IMR-90 (cell line): ENCODE results near the gene PPP1CB. TPM values are rescaled to one million over a fixed set of nuclear protein-coding genes. Genes with fewer than 3 reads are reported as not detected.

Experiments
- ATAC-seq: fragments of 200-7000 bp; cut with Tn5 transposase; 2 replicates; pipeline ENCODE4 v1.9.1; 2020; ENCODE audit warnings: low read depth, mild to moderate bottlenecking, moderate library complexity
- BruUV-seq: library from RNA; stranded (reverse); fragments of 400-500 nt; replicated peaks from 2 replicates; lab custom pipeline; 2021; lab: Mats Ljungman, UMichigan
- CTCF ChIA-PET: fragments of 300-600 bp; formaldehyde crosslinking; extraction: SDS; loops from one replicate; lab custom pipeline; 2021; ENCODE audit warnings: antibody characterized with exemption; lab: Yijun Ruan, JAX
- POLR2A ChIA-PET: fragments of 300-600 bp; sonication (Branson Sonifier 250); formaldehyde crosslinking; loops from one replicate; lab custom pipeline; 2022; ENCODE audit warnings: antibody characterized with exemption; ENCODE audit not compliant: unreplicated experiment; lab: Charles Lee
- DNase-seq: peaks from one replicate; pipeline ENCODE4 v3.0.0; 2013
- H2AFZ ChIP-seq: replicated peaks from 2 replicates; pipeline ENCODE3; 2013; ENCODE audit warnings: low read length, mild to moderate bottlenecking; ENCODE audit not compliant: poor library complexity
- H2AK5ac ChIP-seq: 2 replicates; pipeline ENCODE4 v1.6.1; 2013; ENCODE audit warnings: low read depth, low read length, inconsistent platforms
- H2AK9ac ChIP-seq: replicated peaks from 2 replicates; pipeline ENCODE3; 2013; ENCODE audit warnings: mild to moderate bottlenecking, low read depth, low read length, moderate library complexity; ENCODE audit not compliant: poor library complexity
- H2BK120ac ChIP-seq: 2 replicates; pipeline ENCODE4 v1.6.1; 2013; ENCODE audit warnings: low read depth, low read length, inconsistent platforms
- H2BK15ac ChIP-seq: 3 replicates; pipeline ENCODE4 v1.6.1; 2013; ENCODE audit warnings: low read depth, low read length, inconsistent platforms
- H2BK20ac ChIP-seq: 2 replicates; pipeline ENCODE4 v1.6.1; 2013; ENCODE audit warnings: low read depth, mild to moderate bottlenecking, inconsistent platforms, low read length, moderate library complexity
- H2BK5ac ChIP-seq: 2 replicates; pipeline ENCODE4 v1.6.1; 2013; ENCODE audit warnings: mild to moderate bottlenecking, low read depth, low read length, inconsistent platforms; ENCODE audit not compliant: poor library complexity, severe bottlenecking
- H3K14ac ChIP-seq: replicated peaks from 2 replicates; pipeline ENCODE4 v1.6.1; 2013; ENCODE audit warnings: low read depth, low read length, inconsistent platforms
- H3K18ac ChIP-seq: 2 replicates; pipeline ENCODE4 v1.6.1; 2013; ENCODE audit warnings: low read depth, low read length, control low read depth
- H3K23ac ChIP-seq: 2 replicates; pipeline ENCODE4 v1.6.1; 2013; ENCODE audit warnings: low read depth, low read length, inconsistent platforms
- H3K27ac ChIP-seq: 2 replicates; pipeline ENCODE4 v1.5.1; 2013; ENCODE audit warnings: mild to moderate bottlenecking, control low read depth, low read length; ENCODE audit not compliant: insufficient read depth
- H3K27me3 ChIP-seq: 2 replicates; pipeline ENCODE4 v1.6.1; 2013; ENCODE audit warnings: low read length; ENCODE audit not compliant: control insufficient read depth, insufficient read depth
- H3K36me3 ChIP-seq: 2 replicates; pipeline ENCODE4 v1.6.1; 2013; ENCODE audit warnings: low read length, mixed read lengths; ENCODE audit not compliant: control insufficient read depth, insufficient read depth
- H3K4ac ChIP-seq: 2 replicates; pipeline ENCODE4 v1.6.1; 2013; ENCODE audit warnings: low read depth, low read length, inconsistent platforms
- H3K4me1 ChIP-seq: 2 replicates; pipeline ENCODE4 v1.6.1; 2013; ENCODE audit warnings: low read length, mixed read lengths; ENCODE audit not compliant: control insufficient read depth, insufficient read depth
- H3K4me2 ChIP-seq: 2 replicates; pipeline ENCODE4 v1.6.1; 2013; ENCODE audit warnings: low read depth, mild to moderate bottlenecking, control low read depth, low read length, moderate library complexity
- H3K4me3 ChIP-seq: 2 replicates; pipeline ENCODE4 v1.5.1; 2013; ENCODE audit warnings: low read depth, mild to moderate bottlenecking, control low read depth, low read length, moderate library complexity; ENCODE audit not compliant: insufficient read depth
- H3K56ac ChIP-seq: 2 replicates; pipeline ENCODE4 v1.6.1; 2013; ENCODE audit warnings: low read length, inconsistent platforms; ENCODE audit not compliant: insufficient read depth; ENCODE audit errors: extremely low read depth
- H3K79me1 ChIP-seq, 2 experiments: 2 replicates each; pipeline ENCODE4 v1.6.1; 2013; ENCODE audit warnings: low read length in 2 of 2, inconsistent platforms in 1 of 2, low read depth in 1 of 2
- H3K9ac ChIP-seq: 2 replicates; pipeline ENCODE4 v1.6.1; 2013; ENCODE audit warnings: low read depth, low read length, control low read depth
- H3K9me1 ChIP-seq: 2 replicates; pipeline ENCODE4 v1.6.1; 2013; ENCODE audit warnings: low read length, inconsistent platforms; ENCODE audit not compliant: insufficient read depth
- H3K9me3 ChIP-seq: 2 replicates; pipeline ENCODE4 v1.6.1; 2013; ENCODE audit warnings: low read length; ENCODE audit not compliant: control insufficient read depth, insufficient read depth
- H4K20me1 ChIP-seq: 2 replicates; pipeline ENCODE4 v1.6.1; 2013; ENCODE audit warnings: low read length, inconsistent platforms; ENCODE audit not compliant: insufficient read depth
- H4K5ac ChIP-seq: 2 replicates; pipeline ENCODE4 v1.6.1; 2013; ENCODE audit warnings: mild to moderate bottlenecking, low read depth, low read length, control low read depth
- H4K8ac ChIP-seq, 2 experiments: 2 replicates each; pipeline ENCODE4 v1.6.1; 2013; ENCODE audit warnings: low read depth in 2 of 2, low read length in 2 of 2, control low read depth in 1 of 2, inconsistent platforms in 1 of 2
- H4K91ac ChIP-seq: 2 replicates; pipeline ENCODE4 v1.6.1; 2013; ENCODE audit warnings: low read depth, low read length, inconsistent platforms; ENCODE audit not compliant: insufficient read depth
- BHLHE40 ChIP-seq: fragments of 150-350 bp; IDR thresholded peaks from 2 replicates; pipeline ENCODE4 v1.6.1; 2016; ENCODE audit warnings: mild to moderate bottlenecking, low read depth, low read length
- CHD1 ChIP-seq: IDR thresholded peaks from 2 replicates; pipeline ENCODE4 v1.6.1; 2012; ENCODE audit warnings: low read depth, low read length, improper control_type of control experiment
- FOS ChIP-seq: fragments of 150-350 bp; IDR thresholded peaks from 2 replicates; pipeline ENCODE4 v1.6.1; 2016; ENCODE audit warnings: low read depth, low read length
- MXI1 ChIP-seq: IDR thresholded peaks from 2 replicates; pipeline ENCODE4 v1.6.1; 2012; ENCODE audit warnings: low read depth, mild to moderate bottlenecking, low read length, moderate library complexity, borderline replicate concordance
- RCOR1 ChIP-seq: IDR thresholded peaks from 2 replicates; pipeline ENCODE4 v1.6.1; 2012; ENCODE audit warnings: mild to moderate bottlenecking, low read length, improper control_type of control experiment; ENCODE audit not compliant: insufficient replicate concordance
- RFX5 ChIP-seq: IDR thresholded peaks from 2 replicates; pipeline ENCODE4 v1.8.0; 2012; ENCODE audit warnings: low read depth, mild to moderate bottlenecking, low read length, moderate library complexity
- SMC3 ChIP-seq: fragments of 150-350 bp; IDR thresholded peaks from 2 replicates; pipeline ENCODE4 v1.6.1; 2016; ENCODE audit warnings: low read depth, mild to moderate bottlenecking, antibody characterized with exemption, low read length, moderate library complexity
- WGBS, 2 experiments: methylation state at CpG; one replicate each; pipeline versions ENCODE4 v1.1.5 to v1.1.7; 2013; ENCODE audit warnings: missing lambda C conversion rate in 2 of 2; ENCODE audit not compliant: insufficient read length in 1 of 2; ENCODE audit errors: extremely low coverage in 2 of 2; 5-methylcytosine and 5-hydroxymethylcytosine counted together
- dilution Hi-C: fragments of 300-500 bp; cut with HindIII; formaldehyde crosslinking; loops from one replicate; pipeline ENCODE4 v1.14.3; 2018; ENCODE audit warnings: low sequenced_read_pairs; ENCODE audit not compliant: unreplicated experiment
- in situ Hi-C: fragments of 300-500 bp; cut with MboI; formaldehyde crosslinking; loops from 3 replicates; pipeline ENCODE4 v1.14.3; 2019; ENCODE audit warnings: low sequenced_read_pairs, inconsistent platforms, mixed read lengths
- intact Hi-C: fragments of 100-400 bp; cut with micrococcal nuclease; formaldehyde crosslinking; loops from 2 replicates; pipeline ENCODE4 v1.10.0; 2022
- polyA plus RNA-seq, 3 experiments: library from polyadenylated mRNA; depleted of rRNA; stranded (reverse); fragments of >200 nt; gene quantifications; 2 replicates each; pipeline ENCODE4 v1.2.3, GENCODE V29; 2012; ENCODE audit warnings: low replicate concordance in 1 of 3
- total RNA-seq: library from RNA; depleted of rRNA; stranded (reverse); fragments of >200 nt; gene quantifications from 2 replicates; pipeline ENCODE4 v1.2.3, GENCODE V29; 2012
- TF ChIP-seq, protein P1 (sequence below): fragments of 150-350 bp; IDR thresholded peaks from 2 replicates; pipeline ENCODE4 v1.6.1; 2016; ENCODE audit warnings: low read depth, mild to moderate bottlenecking, low read length, moderate library complexity, borderline replicate concordance

Gene PPP1CB
- total and polyA plus RNA-seq, 2 of the 4 experiments (the other 2 are of a cell fraction): 37.7 to 111 TPM

DNA sequence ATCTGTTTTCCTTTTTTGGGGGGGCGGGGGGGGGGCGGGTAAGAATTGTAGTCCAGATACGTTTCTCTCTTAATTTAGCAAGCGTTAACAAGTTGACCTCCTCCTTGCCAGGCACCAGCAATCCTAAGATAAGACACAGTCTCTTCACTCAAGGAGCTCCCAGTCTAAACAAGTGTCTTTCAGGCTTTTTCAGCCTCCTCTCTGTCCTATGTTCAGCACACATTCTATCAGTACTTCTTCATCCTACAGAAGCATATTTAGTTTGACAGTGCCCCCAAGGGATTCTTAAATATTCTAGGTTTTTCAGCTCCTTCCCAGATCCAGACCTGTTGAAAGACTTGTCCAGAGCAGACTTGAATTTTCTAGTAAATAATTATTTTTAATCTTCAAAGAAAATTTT lies 2.7 kb downstream of the PPP1CB start:
- no CpG with 5 or more reads among the region's 4 CpGs for WGBS, 2 experiments
- H3K56ac ChIP-seq: no peak overlapping the region
- peak overlapping the region; percentile 57; the same call in 1 of the 2 replicates for H3K9ac ChIP-seq
- no TSS peak for BruUV-seq
- TF ChIP-seq MXI1 (no peak), RCOR1 (no peak), BHLHE40 (no peak), FOS (no peak), RFX5 (no peak), SMC3 (no peak), CHD1 (no peak)
- TF ChIP-seq, protein P1, sequence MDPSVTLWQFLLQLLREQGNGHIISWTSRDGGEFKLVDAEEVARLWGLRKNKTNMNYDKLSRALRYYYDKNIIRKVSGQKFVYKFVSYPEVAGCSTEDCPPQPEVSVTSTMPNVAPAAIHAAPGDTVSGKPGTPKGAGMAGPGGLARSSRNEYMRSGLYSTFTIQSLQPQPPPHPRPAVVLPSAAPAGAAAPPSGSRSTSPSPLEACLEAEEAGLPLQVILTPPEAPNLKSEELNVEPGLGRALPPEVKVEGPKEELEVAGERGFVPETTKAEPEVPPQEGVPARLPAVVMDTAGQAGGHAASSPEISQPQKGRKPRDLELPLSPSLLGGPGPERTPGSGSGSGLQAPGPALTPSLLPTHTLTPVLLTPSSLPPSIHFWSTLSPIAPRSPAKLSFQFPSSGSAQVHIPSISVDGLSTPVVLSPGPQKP: no peak
- H3K4me3 ChIP-seq: peak overlapping the region; percentile 4; the same call in 1 of the 2 replicates
- peaks cover 0 to 46% of the 10 kb centered on the region in 2 experiments; a peak in 2 of 4 replicates for H3K79me1 ChIP-seq
- no peak overlapping the region for H3K14ac ChIP-seq
- H4K8ac ChIP-seq: no peak overlapping the region
- H3K23ac ChIP-seq: peak overlapping the region; percentile 46; the same call in 1 of the 2 replicates
- peak overlapping the region; percentile 25; the same call in 1 of the 2 replicates for H3K27ac ChIP-seq
- H2AK5ac ChIP-seq: no peak overlapping the region
- dilution Hi-C loops (no loop called here), in situ Hi-C loops (loop anchor here (5.0 kb wide), 1 partner anchor 167 kb away; no protein-coding TSS in a partner anchor), intact Hi-C loops (loop anchor here (5.0 kb wide), 1 partner anchor 72 kb away; no protein-coding TSS in a partner anchor)
- H4K20me1 ChIP-seq: peaks cover 52% of the 10 kb centered on the region
- peak; percentile 26 for DNase-seq
- H2AFZ ChIP-seq: no peak overlapping the region
- H2BK20ac ChIP-seq: no peak overlapping the region
- no peak overlapping the region for H3K18ac ChIP-seq
- no peaks in the 10 kb centered on the region for H3K27me3 ChIP-seq
- H3K36me3 ChIP-seq: peaks cover 5% of the 10 kb centered on the region
- H4K91ac ChIP-seq: no peak overlapping the region
- H3K4me2 ChIP-seq: peak overlapping the region; percentile 59
- H3K9me1 ChIP-seq: peaks cover 7% of the 10 kb centered on the region; the same call in 1 of the 2 replicates
- no peak overlapping the region for H2BK15ac ChIP-seq
- no peak for ATAC-seq
- POLR2A ChIA-PET: no interaction called here
- H4K5ac ChIP-seq: no peak overlapping the region
- H2BK5ac ChIP-seq: no peak overlapping the region
- no peaks in the 10 kb centered on the region for H3K9me3 ChIP-seq
- no peak overlapping the region for H3K4ac ChIP-seq
- peaks cover 17% of the 10 kb centered on the region for H3K4me1 ChIP-seq
- CTCF ChIA-PET: interaction anchor here (0.9 to 1.9 kb wide), 4 partner anchors 38 to 193 kb away, joined by 3 to 8 read pairs (median 4); no protein-coding TSS in a partner anchor
- no peak overlapping the region for H2BK120ac ChIP-seq
- H2AK9ac ChIP-seq: no peak overlapping the region
